Mucosa of rectum (tissue), 2 donors: ENCODE data around the gene DNAI4.

Experiments used
- H3K27ac ChIP-seq, 2 donors: one replicate each; pipeline ENCODE4 v1.7.0; 2013; ENCODE audit warnings: inconsistent platforms in 2 of 2, low read depth in 2 of 2, low read length in 2 of 2
- H3K27me3 ChIP-seq, 2 donors: one replicate each; pipeline ENCODE4 v1.7.0; 2013; ENCODE audit warnings: low read length in 2 of 2; ENCODE audit not compliant: control insufficient read depth in 2 of 2, insufficient read depth in 2 of 2
- H3K36me3 ChIP-seq, 2 donors: one replicate each; pipeline ENCODE4 v1.7.0; 2013; ENCODE audit warnings: low read length in 2 of 2; ENCODE audit not compliant: control insufficient read depth in 2 of 2, insufficient read depth in 2 of 2
- H3K4me1 ChIP-seq, 2 donors: one replicate each; pipeline ENCODE4 v1.7.0; 2013; ENCODE audit warnings: low read length in 2 of 2, mild to moderate bottlenecking in 1 of 2; ENCODE audit not compliant: control insufficient read depth in 2 of 2, insufficient read depth in 2 of 2
- H3K4me3 ChIP-seq, 2 donors: one replicate each; pipeline ENCODE4 v1.7.0; 2013; ENCODE audit warnings: low read length in 2 of 2
- H3K9ac ChIP-seq, 2 donors: one replicate each; pipeline ENCODE4 v1.7.0; 2013; ENCODE audit warnings: low read length in 2 of 2, low read depth in 1 of 2, mild to moderate bottlenecking in 1 of 2
- H3K9me3 ChIP-seq, 2 donors: one replicate each; pipeline ENCODE4 v1.7.0; 2013; ENCODE audit warnings: low read length in 2 of 2; ENCODE audit not compliant: control insufficient read depth in 2 of 2
- donor health status: healthy.
- donor health status: Normal muscosa, but diverticular disease.

The DNAI4 gene

GRCh38 chr1:66770694-66771093 lies 154.0 kb downstream of the DNAI4 start:
- H3K27ac ChIP-seq: no peak overlapping the region
- H3K4me3 ChIP-seq: no peak overlapping the region
- H3K9ac ChIP-seq: no peak overlapping the region
- no peaks in the 10 kb centered on the region for H3K27me3 ChIP-seq
- no peaks in the 10 kb centered on the region for H3K9me3 ChIP-seq
- no peaks in the 10 kb centered on the region for H3K4me1 ChIP-seq
- no peaks in the 10 kb centered on the region for H3K36me3 ChIP-seq

- Histone ChIP-seq H3K4me1 (no peaks in the 10 kb centered on the region), H3K9me3 (no peaks in the 10 kb centered on the region), H3K4me3 (no peak overlapping the region), H3K27ac (no peak overlapping the region), H3K9ac (no peak overlapping the region), H3K36me3 (no peaks in the 10 kb centered on the region), H3K27me3 (no peaks in the 10 kb centered on the region)
These were observed 154.4 kb downstream of the DNAI4 start for GRCh38 chr1:66770240-66770639.

DNA sequence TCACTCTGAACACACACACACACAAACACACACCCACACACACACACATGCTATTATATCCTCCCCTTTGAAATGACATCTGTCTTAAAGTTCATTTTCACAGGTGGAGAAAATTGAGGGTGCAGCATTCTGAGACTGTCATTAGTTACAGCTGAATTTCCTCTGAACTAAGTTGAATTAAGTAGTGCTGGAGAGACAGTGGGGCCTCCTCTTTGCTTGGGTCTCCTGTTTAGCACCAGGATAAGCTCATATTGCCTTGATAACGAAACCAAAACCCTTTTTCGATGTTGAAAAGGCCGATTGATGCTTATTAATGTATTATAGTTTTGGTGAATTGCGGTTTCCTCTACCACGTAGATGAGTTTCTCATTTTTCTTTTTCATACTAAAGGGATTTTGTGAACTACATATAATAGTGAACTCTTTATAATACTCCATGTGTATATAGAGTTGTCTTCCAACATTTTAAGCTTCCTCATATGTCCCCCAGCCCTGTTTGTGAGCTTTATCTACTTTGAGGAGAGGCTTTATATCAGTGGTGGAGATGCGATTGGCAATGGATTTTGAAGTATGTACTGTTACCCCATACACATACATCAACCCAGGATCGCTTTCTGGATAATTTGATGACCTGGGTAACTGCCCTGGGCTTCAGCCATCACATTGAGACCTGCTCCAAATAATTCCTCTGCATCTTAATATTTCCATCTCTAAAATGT lies 155.0 kb downstream of the DNAI4 start:
- no peak overlapping the region for H3K9ac ChIP-seq
- no peak overlapping the region for H3K4me3 ChIP-seq

GRCh38 chr1:66768965-66769364 lies 155.7 kb downstream of the DNAI4 start:
- Histone ChIP-seq H3K27ac (no peak overlapping the region), H3K9ac (no peak overlapping the region), H3K9me3 (no peaks in the 10 kb centered on the region), H3K4me3 (no peak overlapping the region), H3K4me1 (no peaks in the 10 kb centered on the region), H3K27me3 (no peaks in the 10 kb centered on the region), H3K36me3 (no peaks in the 10 kb centered on the region)

More for the DNA sequence above, 155.0 kb downstream of the DNAI4 start:
- Histone ChIP-seq H3K9me3 (no peaks in the 10 kb centered on the region), H3K4me1 (no peaks in the 10 kb centered on the region), H3K27me3 (no peaks in the 10 kb centered on the region), H3K27ac (no peak overlapping the region), H3K36me3 (no peaks in the 10 kb centered on the region)

DNA sequence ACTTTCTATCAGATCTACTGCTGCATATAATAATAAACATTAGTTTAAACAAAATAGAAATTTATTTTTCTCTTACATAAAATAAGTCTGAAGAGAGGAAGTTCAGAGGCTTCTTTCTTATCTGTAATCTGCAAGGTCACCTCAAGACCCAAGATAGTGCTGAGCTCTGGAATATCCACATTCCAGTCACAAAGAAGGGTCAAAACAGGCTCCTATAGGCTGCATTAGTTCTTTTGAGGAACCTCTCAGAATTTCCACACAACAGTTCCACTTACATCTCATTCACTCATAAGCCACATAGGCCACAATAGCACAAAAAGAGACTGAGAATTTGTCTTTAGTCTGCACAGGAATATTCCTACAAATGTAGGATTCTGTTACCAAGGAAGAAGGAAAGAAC lies 157.0 kb downstream of the DNAI4 start:
- Histone ChIP-seq H3K4me3 (no peak overlapping the region), H3K36me3 (no peaks in the 10 kb centered on the region), H3K27ac (no peak overlapping the region), H3K4me1 (no peaks in the 10 kb centered on the region), H3K27me3 (no peaks in the 10 kb centered on the region), H3K9me3 (no peaks in the 10 kb centered on the region), H3K9ac (no peak overlapping the region)

DNA sequence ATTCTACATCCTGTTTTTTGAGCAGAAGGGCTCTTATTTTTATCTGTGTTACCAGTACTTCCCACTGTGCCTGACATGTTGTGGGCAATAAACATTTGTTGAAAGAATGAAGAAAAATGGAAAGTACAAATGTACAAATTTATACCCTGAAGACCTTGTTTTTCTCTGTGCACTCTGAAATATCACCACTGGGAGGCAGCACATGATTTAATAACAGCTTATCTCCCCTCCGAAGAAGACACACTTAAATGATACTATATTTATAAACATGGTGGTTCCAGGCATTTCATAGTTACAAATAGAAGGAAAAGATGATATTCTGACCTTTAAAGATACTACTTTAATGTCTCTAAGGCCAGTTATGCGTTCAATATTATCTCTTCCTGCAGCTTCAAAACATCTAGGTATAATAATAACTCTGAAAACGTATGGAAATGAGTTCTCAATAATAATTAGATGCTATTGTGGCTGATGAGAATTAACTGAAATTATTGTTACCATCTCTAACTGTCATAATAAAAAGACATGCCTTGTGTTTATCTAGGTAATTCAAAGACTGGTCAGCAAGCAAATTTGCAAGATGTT lies 159.6 kb downstream of the DNAI4 start:
- no peaks in the 10 kb centered on the region for H3K9me3 ChIP-seq
- no peaks in the 10 kb centered on the region for H3K4me1 ChIP-seq
- no peak overlapping the region for H3K9ac ChIP-seq
- no peaks in the 10 kb centered on the region for H3K27me3 ChIP-seq
- no peak overlapping the region for H3K4me3 ChIP-seq
- no peak overlapping the region for H3K27ac ChIP-seq
- H3K36me3 ChIP-seq: no peaks in the 10 kb centered on the region
